Adrenal gland (tissue), 12 donors: ENCODE data around the gene PACSIN2. TPM values are rescaled to one million over a fixed set of nuclear protein-coding genes. Genes with fewer than 3 reads are reported as not detected.

Experiments
- DNase-seq, 7 donors: peaks; one replicate each; pipeline ENCODE4 v3.0.0-alpha.2; 2019 to 2020
- H3K27ac ChIP-seq, 5 donors: fragments of 200-600 bp; sonication (generic) in 4 of 5; 1 replicate in 3 of 5; 2 replicates in 2 of 5; pipeline versions ENCODE4 v1.5.1 to v1.8.0; 2016 to 2020; ENCODE audit warnings: mild to moderate bottlenecking in 1 of 5
- H3K27me3 ChIP-seq: fragments of 200-600 bp; 2 replicates; pipeline ENCODE4 v1.8.0; 2021
- H3K36me3 ChIP-seq, 2 donors: fragments of 200-600 bp; replicated peaks in 1 of 2; 1 replicate in 1 of 2; 2 replicates in 1 of 2; pipeline versions ENCODE4 v1.5.1 to v1.8.0; 2018 to 2022
- H3K4me1 ChIP-seq, 2 donors: fragments of 200-600 bp; replicated peaks in 1 of 2; 1 replicate in 1 of 2; 2 replicates in 1 of 2; pipeline versions ENCODE4 v1.5.1 to v1.8.0; 2018 to 2021
- H3K4me3 ChIP-seq, 4 donors: fragments of 200-600 bp; sonication (generic) in 3 of 4; one replicate each; pipeline ENCODE4 v1.5.1; 2016 to 2018
- H3K9me3 ChIP-seq, 3 donors: fragments of 200-600 bp; sonication (generic) in 1 of 3; replicated peaks in 1 of 3; 1 replicate in 2 of 3; 2 replicates in 1 of 3; pipeline versions ENCODE4 v1.5.1 to v1.8.0; 2016 to 2021
- CTCF ChIP-seq, 6 experiments: fragments of 450-650 bp in 4 of 6; fragments of 200-600 bp in 2 of 6; sonication (generic) in 1 of 6; IDR thresholded peaks; 1 replicate in 5 of 6; 2 replicates in 1 of 6; pipeline versions ENCODE4 v1.5.1 to v1.8.0; 2016 to 2021; ENCODE audit warnings: antibody characterized with exemption in 6 of 6, mild to moderate bottlenecking in 2 of 6, moderate library complexity in 1 of 6
- POLR2A ChIP-seq, 2 donors: fragments of 450-650 bp; IDR thresholded peaks; one replicate each; pipeline ENCODE4 v1.6.1; 2017; ENCODE audit warnings: antibody characterized with exemption in 2 of 2, mild to moderate bottlenecking in 2 of 2, moderate library complexity in 1 of 2
- WGBS, 4 donors: extraction: QIAGEN DNeasy Blood & Tissue Kit in 2 of 4; methylation state at CpG; one replicate each; pipeline versions ENCODE4 v1.1.5 to v1.1.7; 2013 to 2017; 5-methylcytosine and 5-hydroxymethylcytosine counted together
- intact Hi-C, 2 donors: fragments of 100-400 bp; cut with DNase I; formaldehyde crosslinking; loops; one replicate each; pipeline versions ENCODE4 v1.14.1 to v1.15.0; 2022 to 2023
- polyA plus RNA-seq, 3 donors: library from polyadenylated mRNA; stranded (reverse); fragments of 200-250 nt in 2 of 3; fragments of 350-450 nt in 1 of 3; fragmentation: Illumina TruSeq in 1 of 3; extraction: RNeasy Lipid Tissue Mini Kit (QIAGEN cat#74804) in 1 of 3; gene quantifications; one replicate each; pipeline ENCODE4 v1.2.3, GENCODE V29; 2013 to 2014
- total RNA-seq, 9 donors: library from RNA; depleted of rRNA in 4 of 9; stranded (reverse); fragments of >200 nt in 4 of 9; fragments of 120-200 nt in 1 of 9; fragmentation: NEBNext Ultra II Directional in 1 of 9; extraction: Animal tissue kit (Norgen Biotek cat#: 25700) in 1 of 9; gene quantifications; one replicate each; pipeline versions ENCODE4 v1.1.0 to v1.2.4, GENCODE V29; 2013 to 2023
- donor health status: healthy with polysubstance abuse.
- donor health status: Bipolar disorder and iron deficiency.
- donor health status: DM: yes; HTN: yes; CAD: no.
- donor health status: DM: no; HTN: no; CAD: no.
- donor health status: DM: no; HTN: no; CAD: no.
- donor health status: DM: yes; HTN: yes; CAD: no.

The PACSIN2 gene
- total and polyA plus RNA-seq, 12 donors, result 29.8 to 186 (median 115) TPM

- intact Hi-C loops, result no loop called here
- TF ChIP-seq POLR2A (IDR thresholded peaks at IDR 0.05), result no peak
- TF ChIP-seq CTCF (IDR thresholded peaks at IDR 0.05), result no peak
- no peaks in the 10 kb centered on the region for H3K27me3 ChIP-seq
- WGBS, 4 donors, result 76 to 88% (median 77%) methylated on average over 6 of the region's 6 CpGs
- peaks cover 53 to 65% of the 10 kb centered on the region in 2 donors for H3K4me1 ChIP-seq
- peak in 1 of 7 donors; percentile 23 for DNase-seq
- H3K9me3 ChIP-seq, result no peaks in the 10 kb centered on the region
- peak overlapping the region in 3 of 5 donors; percentile 68 to 78 (median 74) for H3K27ac ChIP-seq
- peak overlapping the region in 1 of 4 donors; percentile 37 for H3K4me3 ChIP-seq
- H3K36me3 ChIP-seq, result no peaks in the 10 kb centered on the region
These were observed 56.0 kb downstream of the PACSIN2 start for GRCh38 chr22:42958937-42959336.

- peak overlapping the region in 4 of 5 donors; percentile 40 to 78 (median 71) for H3K27ac ChIP-seq
- no peaks in the 10 kb centered on the region for H3K9me3 ChIP-seq
- intact Hi-C loops, result no loop called here
- peak in 4 of 7 donors; percentile 31 to 63 (median 61) for DNase-seq
- H3K4me3 ChIP-seq, result no peak overlapping the region
- H3K27me3 ChIP-seq, result no peaks in the 10 kb centered on the region
- WGBS, 4 donors, result 43 to 50% (median 48%) methylated on average over 7 of the region's 7 CpGs
- H3K4me1 ChIP-seq, result peaks cover 51 to 59% of the 10 kb centered on the region in 2 donors
- TF ChIP-seq CTCF (IDR thresholded peaks at IDR 0.05) (no peak), POLR2A (IDR thresholded peaks at IDR 0.05) (no peak)
- no peaks in the 10 kb centered on the region for H3K36me3 ChIP-seq
These were observed 57.0 kb downstream of the PACSIN2 start for GRCh38 chr22:42957958-42958357.

- peak overlapping the region in 4 of 5 donors; percentile 40 to 78 (median 71) for H3K27ac ChIP-seq
- H3K27me3 ChIP-seq, result no peaks in the 10 kb centered on the region
- TF ChIP-seq CTCF (IDR thresholded peaks at IDR 0.05) (no peak), POLR2A (IDR thresholded peaks at IDR 0.05) (no peak)
- H3K4me1 ChIP-seq, result peaks cover 47 to 56% of the 10 kb centered on the region in 2 donors
- intact Hi-C loops, result no loop called here
- no peak for DNase-seq
- 51 to 56% (median 53%) methylated on average over 3 of the region's 3 CpGs for WGBS, 4 donors
- no peaks in the 10 kb centered on the region for H3K36me3 ChIP-seq
- no peaks in the 10 kb centered on the region for H3K9me3 ChIP-seq
- H3K4me3 ChIP-seq, result no peak overlapping the region
These were observed 57.4 kb downstream of the PACSIN2 start for GRCh38 chr22:42957544-42957943.

- no peaks in the 10 kb centered on the region for H3K36me3 ChIP-seq
- DNase-seq, result no peak
- H3K27me3 ChIP-seq, result no peaks in the 10 kb centered on the region
- H3K27ac ChIP-seq, result no peak overlapping the region
- H3K4me3 ChIP-seq, result no peak overlapping the region
- intact Hi-C loops, result no loop called here
- H3K9me3 ChIP-seq, result no peaks in the 10 kb centered on the region
- no peak for TF ChIP-seq POLR2A (IDR thresholded peaks at IDR 0.05)
- TF ChIP-seq CTCF (IDR thresholded peaks at IDR 0.05), result no peak
- 76 to 90% (median 83%) methylated on average over 1 of the region's 1 CpG for WGBS, 4 donors
- peaks cover 36 to 47% of the 10 kb centered on the region in 2 donors for H3K4me1 ChIP-seq
These were observed 59.1 kb downstream of the PACSIN2 start for GRCh38 chr22:42955848-42956247.
